ENCODE measurements around the gene MEF2B. TPM values are rescaled to one million over a fixed set of nuclear protein-coding genes. Genes with fewer than 3 reads are reported as not detected.
"Not testable (repeated sequence)": the region's sequence is repeated elsewhere in the genome, so short reads cannot be mapped to it uniquely, and the experiment has no call there.

MEF2B gene
- total RNA-seq, 1 experiment from 2014 or later = not detected

DNA sequence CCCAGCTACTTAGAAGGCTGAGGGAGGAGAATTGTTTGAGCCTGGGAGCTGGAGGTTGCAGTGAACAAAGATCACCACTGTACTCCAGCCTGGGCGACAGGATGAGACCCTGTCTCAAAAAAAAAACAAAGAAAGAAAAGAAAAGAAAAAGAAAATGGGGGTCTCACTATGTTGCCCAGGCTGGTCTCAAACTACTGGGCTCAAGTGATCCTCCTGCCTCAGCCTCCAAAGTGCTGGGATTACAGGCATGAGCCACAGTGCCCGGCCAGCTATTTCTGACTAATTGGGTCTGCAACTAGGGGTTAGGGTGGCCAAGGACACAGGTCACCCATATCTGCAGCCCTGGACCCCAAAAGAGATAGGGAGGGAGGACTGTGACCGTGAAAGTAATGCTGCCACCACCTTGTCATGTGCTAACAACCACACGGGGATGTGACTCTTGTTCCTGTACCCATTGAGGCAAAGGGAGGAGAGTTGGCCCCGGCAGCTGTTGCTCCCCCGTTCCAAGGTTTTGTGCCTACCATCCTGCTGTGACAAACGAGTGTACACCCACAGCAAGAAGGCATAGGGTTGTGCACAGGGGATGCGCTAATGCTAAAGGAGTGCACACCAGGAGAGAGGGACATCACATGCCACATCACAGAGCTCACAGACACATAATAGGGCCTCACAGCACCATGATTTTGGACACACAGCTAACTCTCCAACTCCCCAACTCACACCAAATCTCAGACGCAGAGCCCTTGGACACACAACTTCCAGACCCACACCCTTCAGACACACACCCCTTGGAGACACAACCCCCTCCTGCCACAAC lies 619 bp downstream of the MEF2B start:
- in situ Hi-C loops (cut with HindIII; ENCODE audit: low pct_unique_long_range_greater_than_20kb, low sequenced_read_pairs) = no loop called here
- no peak for DNase-seq (ENCODE audit: low read depth, low spot score)

DNA sequence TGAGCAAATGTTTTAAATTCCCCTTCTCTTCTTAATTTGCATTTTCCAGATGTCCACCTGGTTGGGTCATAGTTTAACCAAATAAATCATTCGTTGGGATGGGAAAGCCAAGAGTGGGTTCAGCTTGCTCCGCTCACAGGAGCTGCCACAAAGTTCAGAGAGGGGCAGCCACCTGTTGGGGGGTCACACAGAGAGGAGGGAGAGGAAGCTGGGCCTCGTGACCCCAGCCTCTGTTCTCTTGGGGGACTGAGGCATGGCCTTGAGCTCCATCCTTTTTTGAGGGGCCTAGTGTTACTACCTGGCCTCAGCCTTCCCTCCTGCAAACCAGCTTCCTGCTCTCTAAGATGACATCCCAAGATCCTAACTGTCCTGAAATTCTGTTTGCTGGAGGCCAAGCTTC lies 2.5 kb downstream of the MEF2B start:
- no peak for DNase-seq (ENCODE audit: low read depth, low spot score)
- in situ Hi-C loops (cut with HindIII; ENCODE audit: low pct_unique_long_range_greater_than_20kb, low sequenced_read_pairs) = no loop called here

DNA sequence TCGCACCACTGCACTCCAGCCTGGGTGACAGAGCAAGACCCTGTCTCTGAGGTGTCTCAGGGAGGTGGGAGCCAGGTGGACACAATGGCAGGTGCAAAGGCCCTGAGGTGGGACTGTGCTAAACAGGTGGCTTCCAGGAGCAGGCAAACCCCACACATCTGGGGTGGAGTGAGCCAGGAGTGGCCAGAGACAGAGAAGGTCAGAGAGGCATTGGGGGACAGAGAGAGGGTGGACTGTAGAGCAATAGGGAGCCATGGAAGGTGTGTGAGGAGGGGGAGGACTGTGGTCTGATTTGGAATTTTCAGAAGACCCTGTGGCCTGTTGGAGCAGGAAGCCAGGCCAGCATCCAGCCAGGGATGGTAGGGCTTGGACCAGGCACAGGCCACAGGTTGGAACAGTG lies 4.7 kb downstream of the MEF2B start:
- DNase-seq (ENCODE audit: low read depth, low spot score) = no peak
- in situ Hi-C loops (cut with HindIII; ENCODE audit: low pct_unique_long_range_greater_than_20kb, low sequenced_read_pairs) = no loop called here

DNA sequence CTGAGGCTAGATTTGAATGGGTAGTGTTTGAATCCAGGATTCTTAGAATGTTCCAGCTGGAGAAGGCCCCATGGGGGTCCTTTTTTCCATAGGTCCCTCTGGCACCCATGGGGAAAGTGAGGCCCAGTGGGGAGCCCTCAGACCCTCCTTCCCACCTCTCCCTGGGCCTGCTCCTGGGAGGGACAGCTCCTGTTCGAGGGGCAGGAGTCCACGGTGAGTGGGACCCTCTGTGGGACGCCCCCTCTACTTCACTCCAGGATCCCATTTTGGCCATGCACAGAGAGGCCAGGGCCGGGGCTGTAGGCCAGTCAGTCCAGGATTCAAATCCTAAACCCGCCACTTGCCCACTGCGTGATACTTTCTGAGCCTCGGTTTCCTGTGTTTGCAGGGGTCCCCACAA lies 7.6 kb downstream of the MEF2B start:
- in situ Hi-C loops (cut with HindIII; ENCODE audit: low pct_unique_long_range_greater_than_20kb, low sequenced_read_pairs) = no loop called here
- DNase-seq (ENCODE audit: low read depth, low spot score) = no peak

DNA sequence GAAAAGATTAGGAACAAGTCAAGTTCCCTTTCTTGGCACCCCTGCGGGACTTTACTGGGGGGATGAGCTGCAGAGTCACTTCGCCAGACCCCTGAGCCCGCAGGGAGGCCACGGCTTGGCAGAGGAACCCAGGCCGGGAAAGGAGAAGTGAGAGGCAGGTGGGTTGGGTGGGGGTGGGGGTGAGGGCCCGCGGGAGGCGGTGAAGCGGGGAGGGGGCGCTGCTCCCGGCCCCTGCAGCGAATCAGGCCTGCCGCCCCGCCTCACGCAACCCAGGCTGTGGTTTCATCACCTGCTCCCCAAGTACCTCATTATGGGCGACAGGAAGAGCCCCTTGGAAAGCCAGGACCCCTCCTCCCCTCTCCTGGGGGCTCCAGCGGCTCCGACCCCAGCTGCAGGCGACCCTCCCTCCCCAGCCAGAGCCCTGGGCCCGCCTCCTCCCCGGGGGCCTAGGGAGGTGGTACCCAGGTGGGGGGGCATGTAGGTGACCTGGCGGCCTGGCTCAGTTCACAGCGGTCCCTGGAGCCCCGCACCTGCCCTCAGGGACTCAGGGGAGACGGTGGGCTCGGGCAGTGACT lies 9.5 kb downstream of the MEF2B start:
- DNase-seq (ENCODE audit: low read depth, low spot score) = no peak
- in situ Hi-C loops (cut with HindIII; ENCODE audit: low pct_unique_long_range_greater_than_20kb, low sequenced_read_pairs) = no loop called here

DNA sequence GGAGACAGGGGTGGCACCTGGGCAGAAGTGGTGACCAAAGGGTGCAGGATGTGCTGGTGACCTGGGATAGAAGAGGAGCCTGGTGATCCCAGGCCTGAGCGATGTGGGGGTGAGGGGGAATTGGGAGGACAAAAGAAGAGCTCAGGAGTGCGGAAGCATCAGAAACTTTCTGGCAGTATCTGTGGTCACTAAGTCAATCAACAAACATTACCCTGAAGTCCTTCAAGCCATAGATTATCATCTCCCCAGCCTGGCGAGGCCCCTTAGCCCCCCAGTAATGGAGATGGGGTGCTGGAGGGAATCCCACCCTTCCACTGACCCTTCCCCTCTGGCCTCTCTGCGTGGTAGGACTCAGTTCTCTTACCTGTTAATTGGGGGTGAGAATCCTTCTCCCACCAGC lies 10.5 kb downstream of the MEF2B start:
- DNase-seq (ENCODE audit: low read depth, low spot score) = no peak
- in situ Hi-C loops (cut with HindIII; ENCODE audit: low pct_unique_long_range_greater_than_20kb, low sequenced_read_pairs) = no loop called here

DNA sequence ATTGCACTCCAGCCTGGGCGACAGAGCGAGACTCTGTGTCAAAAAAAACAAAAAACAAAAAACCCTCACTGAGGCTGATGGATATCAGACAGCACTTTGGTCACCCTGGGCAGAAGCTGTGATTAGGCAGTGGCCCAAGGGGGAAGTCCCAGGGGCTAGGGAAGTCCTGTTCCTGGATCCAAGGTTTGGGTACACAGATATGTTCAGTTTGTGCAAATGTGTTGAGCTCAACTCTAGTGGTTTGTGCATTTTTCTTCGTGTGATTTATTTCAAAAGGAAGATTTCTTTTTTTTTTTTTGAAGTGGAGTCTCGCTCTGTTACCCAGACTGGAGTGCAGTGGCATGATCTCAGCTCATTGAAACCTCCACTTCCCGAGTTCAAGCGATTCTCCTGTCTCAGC lies 12.3 kb downstream of the MEF2B start:
- no peak for DNase-seq (ENCODE audit: low read depth, low spot score)
- in situ Hi-C loops (cut with HindIII; ENCODE audit: low pct_unique_long_range_greater_than_20kb, low sequenced_read_pairs) = no loop called here

DNA sequence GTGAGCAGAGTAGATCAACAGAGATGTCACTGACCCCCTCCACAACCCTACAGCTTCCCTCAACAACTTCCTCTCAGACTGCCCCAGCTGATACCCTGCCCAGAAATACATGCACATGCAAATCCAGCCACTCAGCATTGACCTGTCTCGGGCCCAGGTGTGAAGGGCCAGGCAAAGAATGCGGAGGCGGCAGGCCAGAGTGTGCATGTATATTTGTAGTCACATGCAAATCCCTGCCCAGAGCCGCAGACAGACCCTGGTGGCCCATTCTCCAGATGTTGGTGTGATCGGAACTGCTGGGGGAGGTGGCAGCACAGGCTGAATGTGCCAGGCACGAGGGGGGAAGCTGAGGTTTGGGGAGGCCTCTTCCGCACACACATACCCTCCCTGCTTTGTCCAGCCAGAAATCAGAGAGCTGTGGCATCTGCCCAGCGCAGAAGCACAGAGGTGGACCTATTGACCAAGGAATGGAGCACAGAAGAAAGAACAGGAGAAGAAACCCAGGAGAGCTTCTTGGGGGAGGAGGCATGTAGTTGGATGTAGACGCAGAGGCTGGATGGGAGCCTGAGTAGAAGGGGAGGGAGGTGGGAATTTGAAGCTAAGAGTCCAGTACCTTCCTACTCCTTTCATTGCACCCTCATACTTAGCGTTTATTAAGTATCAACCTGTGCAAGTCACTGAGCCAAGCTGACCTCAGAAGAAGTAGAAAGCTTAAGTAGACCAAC lies 14.4 kb downstream of the MEF2B start:
- in situ Hi-C loops (cut with HindIII; ENCODE audit: low pct_unique_long_range_greater_than_20kb, low sequenced_read_pairs) = no loop called here
- DNase-seq (ENCODE audit: low read depth, low spot score) = no peak

DNA sequence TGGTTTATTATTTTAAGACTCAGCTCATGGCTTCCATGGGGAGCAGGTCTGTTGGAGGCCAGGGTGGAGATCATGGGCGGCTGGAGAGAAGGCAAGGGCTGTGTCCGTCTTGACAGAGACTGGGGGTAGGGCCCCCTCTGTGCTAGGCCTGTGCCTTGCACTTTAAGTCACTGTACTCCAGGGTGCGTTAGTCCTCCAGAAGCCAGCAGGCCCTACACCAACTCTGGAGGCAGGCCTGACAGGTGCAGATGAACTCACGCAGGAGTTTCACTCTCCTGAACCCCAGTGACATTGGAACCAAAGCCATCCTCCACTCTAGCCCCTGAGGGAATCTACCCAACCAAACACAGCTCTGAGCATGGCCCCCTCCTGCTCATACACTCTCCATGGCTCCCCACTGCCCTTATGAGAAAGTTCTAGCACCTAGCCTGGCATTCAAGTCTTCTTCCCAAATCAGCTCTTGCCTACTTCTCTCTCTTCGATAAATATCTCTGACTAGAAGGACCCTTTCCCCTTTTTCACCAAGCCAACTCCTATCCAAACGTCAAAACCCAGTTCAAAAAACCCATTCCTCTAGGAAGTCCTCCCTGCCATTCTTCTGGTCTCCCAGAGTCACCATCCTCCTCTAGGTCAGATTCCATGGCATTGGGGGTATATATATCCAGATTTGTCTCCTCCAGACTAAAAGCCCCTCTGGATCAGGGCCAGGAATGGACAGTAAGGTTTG lies 15.1 kb downstream of the MEF2B start:
- in situ Hi-C loops (cut with HindIII; ENCODE audit: low pct_unique_long_range_greater_than_20kb, low sequenced_read_pairs) = no loop called here
- DNase-seq (ENCODE audit: low read depth, low spot score) = no peak

DNA sequence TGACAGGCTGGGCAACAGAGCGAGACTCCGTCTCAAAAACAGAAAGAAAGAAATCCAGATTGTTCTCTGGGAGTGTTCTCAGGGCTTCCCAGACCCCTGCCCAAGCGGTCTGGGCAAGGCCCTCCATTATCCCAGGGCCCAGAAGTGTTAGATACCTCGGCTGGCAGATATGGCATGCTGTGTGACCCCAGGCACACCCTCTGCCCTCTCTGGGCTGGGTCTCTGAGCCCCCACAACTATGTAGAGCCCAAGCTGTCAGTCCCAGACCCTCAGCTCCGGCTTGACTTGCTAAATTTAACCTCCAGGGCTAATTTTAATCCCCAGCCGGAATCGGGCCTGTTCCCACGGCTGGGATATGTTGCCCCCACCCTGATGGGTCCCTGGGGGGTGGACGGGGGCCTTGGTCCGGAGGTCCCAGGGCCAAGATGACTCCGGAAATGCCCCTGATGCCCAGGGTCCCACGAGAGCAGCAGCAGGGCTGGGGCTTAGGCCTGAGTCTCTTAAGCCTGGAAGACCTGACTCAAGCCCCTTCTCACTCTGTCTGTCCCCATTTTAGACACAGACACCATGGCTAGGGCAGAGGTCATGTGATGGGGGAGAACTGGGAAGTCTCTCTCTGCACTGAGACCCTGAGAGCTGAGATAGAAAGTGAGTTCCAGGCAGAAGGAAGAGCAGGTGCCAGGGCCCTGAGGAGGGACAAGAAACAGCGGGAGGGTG lies 17.2 kb downstream of the MEF2B start:
- in situ Hi-C loops (cut with HindIII; ENCODE audit: low pct_unique_long_range_greater_than_20kb, low sequenced_read_pairs) = no loop called here
- DNase-seq (ENCODE audit: low read depth, low spot score) = no peak

DNA sequence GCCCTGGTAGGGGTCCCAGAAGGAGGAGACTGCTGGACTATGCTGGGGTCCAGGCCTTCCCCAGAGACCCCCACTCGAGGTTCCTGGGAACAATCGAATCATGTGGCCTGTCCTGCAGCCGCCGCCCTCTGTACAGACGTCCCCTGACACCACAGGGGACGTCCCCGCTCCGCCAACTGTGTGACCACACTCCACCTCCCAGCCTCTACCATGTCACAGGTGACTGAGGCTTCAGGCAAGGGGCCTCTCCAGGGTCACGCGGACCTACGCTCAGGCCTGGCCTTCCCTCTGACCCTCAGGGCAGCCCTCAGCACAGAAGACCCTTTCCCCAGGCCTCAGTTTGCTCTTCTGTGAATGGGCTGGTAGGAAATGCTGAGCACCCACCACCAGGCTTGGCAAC lies 18.6 kb downstream of the MEF2B start:
- in situ Hi-C loops (cut with HindIII; ENCODE audit: low pct_unique_long_range_greater_than_20kb, low sequenced_read_pairs) = no loop called here
- no peak for DNase-seq (ENCODE audit: low read depth, low spot score)

DNA sequence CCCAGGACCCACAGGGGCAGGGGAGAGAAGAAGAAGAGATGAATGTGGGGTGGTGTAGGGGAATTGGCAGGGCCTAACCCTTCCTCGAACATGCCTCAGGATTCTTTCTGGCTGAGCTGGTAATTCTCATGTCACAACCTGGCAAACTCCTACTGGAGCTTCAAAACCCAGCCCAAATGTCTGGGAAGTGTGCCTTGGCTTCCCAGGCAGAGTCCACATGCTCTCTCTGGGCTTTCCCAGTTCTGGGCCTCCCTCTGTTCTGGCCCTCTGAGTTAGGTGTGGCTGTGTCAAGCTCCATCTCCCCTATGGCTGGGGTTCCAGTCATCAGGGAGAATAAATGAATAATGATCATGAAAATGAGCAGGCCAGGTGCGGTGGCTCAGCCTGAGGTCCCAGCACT lies 20.6 kb downstream of the MEF2B start:
- no peak for DNase-seq (ENCODE audit: low read depth, low spot score)
- in situ Hi-C loops (cut with HindIII; ENCODE audit: low pct_unique_long_range_greater_than_20kb, low sequenced_read_pairs) = no loop called here

DNA sequence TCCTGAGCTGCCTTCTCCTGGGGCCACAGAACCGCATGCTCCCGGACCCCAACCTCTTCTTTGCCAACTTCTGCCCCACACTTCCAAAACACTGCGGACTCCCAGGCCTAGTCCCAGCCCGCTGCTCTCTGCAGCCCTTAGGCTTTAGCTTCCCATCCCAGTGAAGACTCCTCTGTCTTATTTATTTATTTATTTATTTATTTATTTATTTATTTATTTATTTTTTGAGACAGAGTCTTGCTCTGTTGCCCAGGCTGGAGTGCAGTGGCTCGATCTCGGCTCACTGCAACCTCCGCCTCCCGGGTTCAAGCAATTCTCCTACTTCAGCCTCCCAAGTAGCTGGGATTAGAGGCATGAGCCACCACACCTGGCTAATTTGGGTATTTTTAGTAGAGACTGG lies 21.6 kb downstream of the MEF2B start:
- in situ Hi-C loops (cut with HindIII; ENCODE audit: low pct_unique_long_range_greater_than_20kb, low sequenced_read_pairs) = not testable (repeated sequence)

DNA sequence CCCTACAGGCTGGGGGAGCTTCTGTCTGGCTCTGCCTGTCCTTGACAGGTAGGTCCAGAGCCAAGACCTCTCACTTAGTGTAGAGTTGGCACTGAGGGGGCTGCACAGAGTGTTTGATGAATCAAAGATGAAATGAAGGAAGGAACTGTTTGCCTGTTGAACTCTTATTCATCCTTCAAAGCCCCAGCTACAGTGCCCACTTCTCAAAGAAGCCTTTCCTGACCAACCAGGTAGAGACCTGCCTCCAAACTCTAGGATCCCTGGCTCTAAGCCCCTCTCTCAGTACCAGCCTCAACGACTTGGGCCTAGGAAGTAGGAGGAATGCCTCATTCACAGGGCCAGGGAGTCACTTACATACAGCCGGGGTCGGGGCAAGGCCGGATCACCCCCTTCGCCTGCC lies 22.7 kb downstream of the MEF2B start:
- DNase-seq (ENCODE audit: low read depth, low spot score) = no peak
- in situ Hi-C loops (cut with HindIII; ENCODE audit: low pct_unique_long_range_greater_than_20kb, low sequenced_read_pairs) = no loop called here

More for the DNA sequence above, 21.6 kb downstream of the MEF2B start:
- not testable (repeated sequence) for DNase-seq (ENCODE audit: low read depth, low spot score)

DNA sequence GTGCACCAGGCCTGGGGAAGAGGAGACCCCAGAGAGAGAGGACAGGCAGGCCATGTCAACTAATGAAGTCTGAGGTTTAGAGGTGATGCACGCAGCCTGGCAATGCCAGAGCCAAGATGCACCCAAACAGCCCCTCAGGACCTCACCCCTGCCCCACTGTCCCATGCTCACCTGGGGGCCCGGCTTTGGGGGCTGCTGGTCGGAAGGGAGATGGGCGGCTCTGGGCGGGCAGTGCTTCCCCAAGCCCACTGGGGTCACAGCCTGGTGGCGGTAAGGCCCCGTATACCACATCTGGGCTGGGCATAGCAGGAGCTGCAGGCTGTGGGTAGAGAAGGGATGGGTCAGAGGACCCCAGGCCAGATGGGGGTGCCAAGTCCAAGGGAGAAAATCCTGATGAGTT lies 23.2 kb downstream of the MEF2B start:
- no peak for DNase-seq (ENCODE audit: low read depth, low spot score)
- in situ Hi-C loops (cut with HindIII; ENCODE audit: low pct_unique_long_range_greater_than_20kb, low sequenced_read_pairs) = no loop called here

DNA sequence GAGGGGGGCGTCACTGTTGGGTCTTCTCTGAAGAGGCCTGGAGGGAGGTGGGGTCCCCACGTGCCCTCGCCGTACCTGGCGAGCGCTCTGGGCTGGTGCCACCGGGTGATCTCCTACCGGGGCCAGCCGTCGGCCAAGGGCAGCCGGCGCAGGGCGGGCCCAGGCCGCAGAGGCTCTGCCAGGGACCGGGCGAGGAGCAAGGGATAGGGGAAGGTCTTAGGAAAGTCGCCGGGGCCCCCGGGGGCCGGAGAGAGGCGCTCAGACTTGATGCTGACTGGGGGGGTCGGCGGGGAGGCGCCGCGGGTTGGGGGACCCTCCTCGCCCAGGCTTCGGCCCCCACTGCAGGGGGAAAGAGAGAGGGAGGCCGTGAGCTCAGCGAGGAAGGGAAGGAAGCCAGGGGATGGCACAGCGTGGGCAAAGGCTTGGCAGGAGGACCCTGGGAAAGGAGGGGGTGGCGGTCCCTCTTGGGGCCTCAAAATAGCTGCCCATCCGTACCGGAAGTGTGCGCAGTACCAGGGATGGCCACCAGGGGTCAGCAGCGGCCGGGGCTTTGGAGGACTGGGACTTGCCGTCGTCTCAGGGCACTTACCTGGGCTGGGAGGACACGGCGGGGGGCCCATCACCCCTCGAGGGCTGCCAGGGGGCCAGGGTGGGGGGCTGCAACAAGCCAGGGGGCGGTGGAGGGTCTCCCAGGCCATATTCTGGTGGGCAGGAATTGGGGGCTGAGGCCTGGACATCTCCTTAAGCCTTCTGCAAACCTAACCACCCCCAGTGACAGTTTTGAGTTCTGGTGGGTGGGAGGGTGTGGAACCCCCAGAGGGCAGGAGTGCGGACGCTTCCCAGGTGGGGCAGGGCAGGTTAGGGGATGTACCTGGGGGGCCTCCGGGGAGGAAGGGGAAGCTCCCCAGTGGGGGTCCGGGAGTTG lies 24.1 kb downstream of the MEF2B start:
- peak; percentile 60 for DNase-seq (ENCODE audit: low read depth, low spot score)
- in situ Hi-C loops (cut with HindIII; ENCODE audit: low pct_unique_long_range_greater_than_20kb, low sequenced_read_pairs) = no loop called here

DNA sequence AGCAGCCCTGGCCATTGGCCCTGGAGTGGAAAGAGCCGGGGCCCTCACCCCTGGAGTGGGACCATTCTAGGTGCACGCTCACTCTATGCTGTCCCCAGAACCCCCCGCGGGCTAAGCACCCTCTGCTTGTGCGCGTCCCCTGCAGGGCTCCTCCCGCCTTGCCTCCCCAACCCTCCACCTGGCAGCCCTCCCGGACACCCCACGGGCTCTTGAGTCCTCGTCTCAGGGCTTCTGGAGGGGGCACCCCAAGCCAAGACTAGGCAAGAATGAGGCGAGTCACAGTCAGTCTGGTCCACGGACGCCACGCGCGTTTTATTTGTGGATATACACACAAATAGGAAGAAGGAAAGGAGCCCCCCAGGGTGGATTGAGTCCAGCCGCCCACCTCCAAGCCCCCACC lies 24.8 kb downstream of the MEF2B start:
- in situ Hi-C loops (cut with HindIII; ENCODE audit: low pct_unique_long_range_greater_than_20kb, low sequenced_read_pairs) = no loop called here
- no peak for DNase-seq (ENCODE audit: low read depth, low spot score)

Data from SK-MEL-5 (cell line).